CD8-positive, alpha-beta memory T cell (primary cell): Measurements from ENCODE around the gene PTPRQ. TPM values are rescaled to one million over a fixed set of nuclear protein-coding genes. Genes with fewer than 3 reads are reported as not detected.

Experiments
- CTCF ChIA-PET: fragments of 350-600 bp; sonication (Branson Sonifier 250); formaldehyde crosslinking; loops from one replicate; lab custom pipeline; 2021; ENCODE audit warnings: antibody characterized with exemption; lab: Charles Lee
- POLR2A ChIA-PET: fragments of 350-600 bp; sonication (Branson Sonifier 250); formaldehyde crosslinking; loops from one replicate; lab custom pipeline; 2021; ENCODE audit warnings: antibody characterized with exemption; lab: Charles Lee
- DNase-seq, 5 donors: peaks; one replicate each; pipeline versions ENCODE4 v3.0.0 to v3.0.0-alpha.2; 2020 to 2022; ENCODE audit warnings: mixed read lengths in 1 of 5
- H3K27ac ChIP-seq: one replicate; pipeline ENCODE4 v1.7.0; 2013; ENCODE audit warnings: low read depth, mild to moderate bottlenecking, low read length, moderate library complexity
- H3K27me3 ChIP-seq: 2 replicates; pipeline ENCODE4 v1.7.0; 2013; ENCODE audit warnings: low read length, mild to moderate bottlenecking; ENCODE audit not compliant: insufficient read depth, poor library complexity, severe bottlenecking
- H3K36me3 ChIP-seq: 2 replicates; pipeline ENCODE4 v1.7.0; 2013; ENCODE audit warnings: mild to moderate bottlenecking, low read length, moderate library complexity; ENCODE audit not compliant: insufficient read depth
- H3K4me1 ChIP-seq: 2 replicates; pipeline ENCODE4 v1.7.0; 2013; ENCODE audit warnings: mild to moderate bottlenecking, low read length, moderate library complexity; ENCODE audit not compliant: insufficient read depth
- H3K4me3 ChIP-seq: 2 replicates; pipeline ENCODE4 v1.7.0; 2013; ENCODE audit warnings: mild to moderate bottlenecking, low read length
- H3K9me3 ChIP-seq: 2 replicates; pipeline ENCODE4 v1.7.0; 2013; ENCODE audit warnings: mild to moderate bottlenecking, low read length
- H3K27ac Mint-ChIP-seq, 8 donors: one replicate each; pipeline ENCODE4 v1.8.0; 2020 to 2021; ENCODE audit warnings: mixed read lengths in 8 of 8, mild to moderate bottlenecking in 6 of 8, inconsistent platforms in 3 of 8, moderate library complexity in 3 of 8
- H3K27me3 Mint-ChIP-seq, 2 donors: one replicate each; pipeline ENCODE4 v1.8.0; 2020 to 2021; ENCODE audit warnings: mixed read lengths in 2 of 2, mild to moderate bottlenecking in 1 of 2, moderate library complexity in 1 of 2
- H3K36me3 Mint-ChIP-seq, 3 donors: one replicate each; pipeline ENCODE4 v1.8.0; 2020 to 2021; ENCODE audit warnings: mixed read lengths in 3 of 3, inconsistent platforms in 1 of 3, mild to moderate bottlenecking in 1 of 3
- H3K4me1 Mint-ChIP-seq, 3 donors: one replicate each; pipeline ENCODE4 v1.8.0; 2020 to 2021; ENCODE audit warnings: mixed read lengths in 3 of 3, inconsistent platforms in 1 of 3, mild to moderate bottlenecking in 1 of 3
- H3K4me3 Mint-ChIP-seq, 7 donors: one replicate each; pipeline ENCODE4 v1.8.0; 2020 to 2021; ENCODE audit warnings: mixed read lengths in 7 of 7, mild to moderate bottlenecking in 6 of 7, moderate library complexity in 4 of 7, inconsistent platforms in 2 of 7
- H3K9me3 Mint-ChIP-seq, 5 donors: one replicate each; pipeline ENCODE4 v1.8.0; 2020 to 2022; ENCODE audit warnings: mixed read lengths in 5 of 5, mild to moderate bottlenecking in 3 of 5, moderate library complexity in 2 of 5, inconsistent platforms in 1 of 5
- polyA plus RNA-seq: library from polyadenylated mRNA; unstranded; fragments of 300-500 nt; fragmentation: Illumina TruSeq; gene quantifications from one replicate; pipeline ENCODE4 v1.2.3, GENCODE V29; 2021
- total RNA-seq, 2 experiments: library from RNA; stranded (reverse); gene quantifications; one replicate each; pipeline ENCODE4 v1.2.3, GENCODE V29; 2021

The PTPRQ gene, protein sequence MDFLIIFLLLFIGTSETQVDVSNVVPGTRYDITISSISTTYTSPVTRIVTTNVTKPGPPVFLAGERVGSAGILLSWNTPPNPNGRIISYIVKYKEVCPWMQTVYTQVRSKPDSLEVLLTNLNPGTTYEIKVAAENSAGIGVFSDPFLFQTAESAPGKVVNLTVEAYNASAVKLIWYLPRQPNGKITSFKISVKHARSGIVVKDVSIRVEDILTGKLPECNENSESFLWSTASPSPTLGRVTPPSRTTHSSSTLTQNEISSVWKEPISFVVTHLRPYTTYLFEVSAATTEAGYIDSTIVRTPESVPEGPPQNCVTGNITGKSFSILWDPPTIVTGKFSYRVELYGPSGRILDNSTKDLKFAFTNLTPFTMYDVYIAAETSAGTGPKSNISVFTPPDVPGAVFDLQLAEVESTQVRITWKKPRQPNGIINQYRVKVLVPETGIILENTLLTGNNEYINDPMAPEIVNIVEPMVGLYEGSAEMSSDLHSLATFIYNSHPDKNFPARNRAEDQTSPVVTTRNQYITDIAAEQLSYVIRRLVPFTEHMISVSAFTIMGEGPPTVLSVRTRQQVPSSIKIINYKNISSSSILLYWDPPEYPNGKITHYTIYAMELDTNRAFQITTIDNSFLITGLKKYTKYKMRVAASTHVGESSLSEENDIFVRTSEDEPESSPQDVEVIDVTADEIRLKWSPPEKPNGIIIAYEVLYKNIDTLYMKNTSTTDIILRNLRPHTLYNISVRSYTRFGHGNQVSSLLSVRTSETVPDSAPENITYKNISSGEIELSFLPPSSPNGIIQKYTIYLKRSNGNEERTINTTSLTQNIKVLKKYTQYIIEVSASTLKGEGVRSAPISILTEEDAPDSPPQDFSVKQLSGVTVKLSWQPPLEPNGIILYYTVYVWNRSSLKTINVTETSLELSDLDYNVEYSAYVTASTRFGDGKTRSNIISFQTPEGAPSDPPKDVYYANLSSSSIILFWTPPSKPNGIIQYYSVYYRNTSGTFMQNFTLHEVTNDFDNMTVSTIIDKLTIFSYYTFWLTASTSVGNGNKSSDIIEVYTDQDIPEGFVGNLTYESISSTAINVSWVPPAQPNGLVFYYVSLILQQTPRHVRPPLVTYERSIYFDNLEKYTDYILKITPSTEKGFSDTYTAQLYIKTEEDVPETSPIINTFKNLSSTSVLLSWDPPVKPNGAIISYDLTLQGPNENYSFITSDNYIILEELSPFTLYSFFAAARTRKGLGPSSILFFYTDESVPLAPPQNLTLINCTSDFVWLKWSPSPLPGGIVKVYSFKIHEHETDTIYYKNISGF (N-terminal part only)
- not detected for total RNA-seq
- polyA plus RNA-seq: not detected

DNA sequence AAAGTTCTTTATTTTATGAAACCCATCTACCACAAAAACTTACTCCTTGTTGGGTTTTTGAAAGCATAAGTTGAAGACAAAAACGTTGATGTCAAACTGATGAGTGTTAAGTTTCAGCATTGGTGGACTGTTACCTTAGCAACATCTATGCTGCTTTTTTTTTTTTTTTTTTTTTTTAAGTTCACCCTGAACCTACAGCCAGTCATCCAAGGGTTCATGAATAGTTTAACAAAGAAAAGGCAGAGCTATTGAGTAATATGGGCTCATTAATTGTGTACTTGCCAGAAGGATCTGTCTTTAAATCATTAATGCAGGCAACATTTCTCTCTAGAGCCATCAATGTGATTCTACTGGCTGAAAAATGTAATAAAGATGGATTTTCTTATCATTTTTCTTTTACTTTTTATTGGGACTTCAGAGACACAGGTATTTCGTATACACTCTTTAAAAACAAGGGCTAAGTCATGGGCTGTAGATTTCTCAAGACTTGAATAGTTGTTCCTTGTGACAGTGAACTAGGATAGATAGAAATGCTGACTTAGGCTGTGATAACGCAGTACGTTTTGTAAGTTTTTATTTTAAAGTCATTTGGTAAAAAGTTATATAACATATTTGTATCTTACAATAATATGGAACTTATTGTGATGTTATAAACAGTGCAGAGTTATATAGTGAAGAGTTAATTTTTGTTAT is at the start of gene PTPRQ:
Gene PTPRQ (plus strand): TSS at position 262 of the 693 bp plus-strand sequence. CDS start 111 bp downstream, at position 373.
- DNase-seq: no peak
- Mint-ChIP-seq H3K4me3 (no peak within 1 kb of the TSS), H3K36me3 (no peaks in the 10 kb centered on the region), H3K4me1 (no peaks in the 10 kb centered on the region), H3K27me3 (no peaks in the 10 kb centered on the region), H3K9me3 (peaks cover 0 to 20% (median 4%) of the 10 kb centered on the region in 5 donors), H3K27ac (no peak within 1 kb of the TSS)
- no peaks in the 10 kb centered on the region for H3K9me3 ChIP-seq
- H3K36me3 ChIP-seq: no peaks in the 10 kb centered on the region
- no peak within 1 kb of the TSS for H3K27ac ChIP-seq
- no peaks in the 10 kb centered on the region for H3K4me1 ChIP-seq
- ChIA-PET POLR2A (no interaction called here), CTCF (no interaction called here)
- no peaks in the 10 kb centered on the region for H3K27me3 ChIP-seq
- no peak within 1 kb of the TSS for H3K4me3 ChIP-seq

DNA sequence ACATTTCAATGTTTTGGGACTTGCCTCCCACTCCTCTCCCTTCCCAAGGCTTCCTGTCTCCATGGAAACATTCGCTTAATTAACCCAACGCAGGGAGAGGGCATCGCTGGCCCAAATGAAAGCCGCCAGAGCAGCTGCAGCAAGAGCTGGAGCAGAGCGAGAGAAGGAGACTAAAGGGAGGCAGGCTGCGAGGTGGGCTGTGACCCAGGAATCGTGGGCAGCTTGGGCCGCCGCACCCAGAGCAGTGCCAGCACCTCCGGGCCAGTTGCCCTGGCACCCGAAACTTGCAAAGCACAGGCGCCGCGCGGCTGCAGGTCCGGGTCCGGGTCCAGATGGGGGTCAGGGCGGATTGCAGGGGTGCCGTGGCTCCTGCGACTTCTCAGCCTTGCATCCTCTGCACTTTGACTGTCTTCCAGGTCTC is 43.5 kb upstream of the PTPRQ start:
- ChIA-PET CTCF (no interaction called here), POLR2A (no interaction called here)
- peaks cover 2 to 8% (median 4%) of the 10 kb centered on the region in 5 donors for H3K9me3 Mint-ChIP-seq
- no peaks in the 10 kb centered on the region for H3K36me3 ChIP-seq
- no peak overlapping the region for H3K4me3 Mint-ChIP-seq
- no peaks in the 10 kb centered on the region for H3K27me3 ChIP-seq
- no peak overlapping the region for H3K4me3 ChIP-seq
- H3K4me1 ChIP-seq: no peaks in the 10 kb centered on the region
- no peak for DNase-seq
- no peaks in the 10 kb centered on the region for H3K27me3 Mint-ChIP-seq
- no peak overlapping the region for H3K27ac Mint-ChIP-seq
- H3K36me3 Mint-ChIP-seq: no peaks in the 10 kb centered on the region
- H3K27ac ChIP-seq: no peak overlapping the region
- H3K4me1 Mint-ChIP-seq: no peaks in the 10 kb centered on the region
- H3K9me3 ChIP-seq: no peaks in the 10 kb centered on the region

DNA sequence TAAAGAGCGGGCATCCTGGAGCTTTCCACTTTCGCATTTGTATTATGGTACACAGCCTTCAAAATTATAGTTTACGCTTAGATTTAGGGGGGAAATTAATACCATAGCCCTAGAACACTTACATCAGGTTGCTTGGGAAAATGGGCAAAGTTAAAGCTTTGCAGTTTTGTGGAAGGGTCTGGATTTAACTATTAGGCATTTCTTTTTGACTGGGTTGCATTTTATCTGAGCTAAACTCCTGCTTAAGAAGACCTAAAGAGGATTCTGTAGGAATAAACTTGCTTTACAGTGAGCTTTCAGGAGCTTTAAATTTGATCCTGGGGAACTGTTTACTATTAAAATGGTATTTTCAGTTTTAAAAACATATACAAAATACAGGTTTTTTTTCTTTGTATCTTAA is 42.8 kb upstream of the PTPRQ start:
- no peaks in the 10 kb centered on the region for H3K36me3 Mint-ChIP-seq
- H3K4me1 Mint-ChIP-seq: no peaks in the 10 kb centered on the region
- Histone ChIP-seq H3K27ac (no peak overlapping the region), H3K27me3 (no peaks in the 10 kb centered on the region), H3K9me3 (no peaks in the 10 kb centered on the region), H3K4me3 (no peak overlapping the region), H3K4me1 (no peaks in the 10 kb centered on the region), H3K36me3 (no peaks in the 10 kb centered on the region)
- no peak overlapping the region for H3K27ac Mint-ChIP-seq
- peaks cover 2 to 7% (median 4%) of the 10 kb centered on the region in 5 donors for H3K9me3 Mint-ChIP-seq
- DNase-seq: no peak
- CTCF ChIA-PET: no interaction called here
- no peaks in the 10 kb centered on the region for H3K27me3 Mint-ChIP-seq
- POLR2A ChIA-PET: no interaction called here
- no peak overlapping the region for H3K4me3 Mint-ChIP-seq

DNA sequence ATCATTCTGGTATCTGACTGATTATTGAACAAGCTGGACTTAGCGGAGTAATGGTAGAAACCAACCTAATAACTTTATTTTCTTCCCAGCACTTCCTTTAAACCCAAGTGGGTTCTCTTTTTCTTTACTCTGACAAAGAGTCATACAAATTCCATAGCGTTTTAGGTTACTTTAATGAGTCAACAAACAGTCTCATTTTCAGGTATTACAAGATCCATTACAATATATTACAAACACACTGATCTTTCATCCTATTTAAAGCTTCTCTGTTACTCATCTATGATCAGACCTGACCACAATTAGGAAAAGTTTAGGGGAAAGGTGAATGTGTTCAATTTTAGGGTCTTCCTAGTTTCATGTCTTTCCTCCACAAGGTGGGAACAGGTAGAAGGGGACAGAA is 39.4 kb upstream of the PTPRQ start:
- Mint-ChIP-seq H3K4me1 (no peaks in the 10 kb centered on the region), H3K36me3 (no peaks in the 10 kb centered on the region), H3K27ac (no peak overlapping the region), H3K4me3 (no peak overlapping the region), H3K9me3 (peaks cover 0 to 6% (median under 1%) of the 10 kb centered on the region in 5 donors), H3K27me3 (no peaks in the 10 kb centered on the region)
- Histone ChIP-seq H3K27ac (no peak overlapping the region), H3K4me1 (no peaks in the 10 kb centered on the region), H3K9me3 (no peaks in the 10 kb centered on the region), H3K36me3 (no peaks in the 10 kb centered on the region), H3K4me3 (no peak overlapping the region), H3K27me3 (no peaks in the 10 kb centered on the region)
- DNase-seq: no peak
- CTCF ChIA-PET: no interaction called here
- POLR2A ChIA-PET: no interaction called here

DNA sequence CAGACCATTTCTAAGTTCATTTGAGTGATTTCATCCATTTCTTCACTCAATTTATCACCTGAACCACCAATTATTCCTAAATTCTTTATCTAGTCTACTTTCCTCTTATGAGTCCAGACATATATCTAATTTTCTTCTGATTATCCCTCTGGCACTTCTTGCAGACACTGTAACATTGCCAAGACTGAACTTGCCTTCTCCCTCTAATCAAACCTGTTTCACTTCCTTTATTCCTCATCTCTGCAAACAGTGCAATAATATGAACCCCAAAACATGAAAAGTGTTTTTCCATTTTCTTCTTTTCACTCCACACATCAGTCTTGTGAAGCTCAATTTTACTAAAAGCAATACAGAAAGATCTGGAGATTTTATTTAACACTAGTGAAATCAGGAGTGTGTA is 37.8 kb upstream of the PTPRQ start:
- POLR2A ChIA-PET: no interaction called here
- no peak overlapping the region for H3K27ac ChIP-seq

DNA sequence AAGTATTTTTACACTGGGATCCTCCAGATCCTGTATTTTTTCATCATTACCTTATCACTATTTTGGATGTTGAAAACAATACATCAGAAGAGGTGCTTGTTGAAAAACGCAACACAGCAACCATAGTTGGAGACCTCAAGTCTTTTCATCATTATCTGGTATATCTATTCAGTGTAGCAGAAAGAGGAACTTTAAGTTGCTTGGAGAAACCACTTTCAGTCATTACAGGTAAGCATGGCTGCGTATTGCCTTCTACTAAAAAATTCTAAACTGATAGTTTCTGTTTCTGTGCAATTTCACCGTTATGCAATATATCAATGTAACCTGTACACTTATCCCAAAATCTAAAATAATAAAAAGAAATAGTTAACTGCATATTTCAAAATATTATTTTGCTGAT is 32.2 kb upstream of the PTPRQ start:
- POLR2A ChIA-PET: no interaction called here

More for the DNA sequence above, 37.8 kb upstream of the PTPRQ start:
- Mint-ChIP-seq H3K4me3 (no peak overlapping the region), H3K4me1 (no peaks in the 10 kb centered on the region), H3K27ac (no peak overlapping the region), H3K27me3 (no peaks in the 10 kb centered on the region), H3K9me3 (peaks cover 0 to 4% (median 0%) of the 10 kb centered on the region in 5 donors), H3K36me3 (no peaks in the 10 kb centered on the region)
- Histone ChIP-seq H3K36me3 (no peaks in the 10 kb centered on the region), H3K27me3 (no peaks in the 10 kb centered on the region), H3K9me3 (no peaks in the 10 kb centered on the region), H3K4me3 (no peak overlapping the region), H3K4me1 (no peaks in the 10 kb centered on the region)
- CTCF ChIA-PET: no interaction called here
- no peak for DNase-seq

DNA sequence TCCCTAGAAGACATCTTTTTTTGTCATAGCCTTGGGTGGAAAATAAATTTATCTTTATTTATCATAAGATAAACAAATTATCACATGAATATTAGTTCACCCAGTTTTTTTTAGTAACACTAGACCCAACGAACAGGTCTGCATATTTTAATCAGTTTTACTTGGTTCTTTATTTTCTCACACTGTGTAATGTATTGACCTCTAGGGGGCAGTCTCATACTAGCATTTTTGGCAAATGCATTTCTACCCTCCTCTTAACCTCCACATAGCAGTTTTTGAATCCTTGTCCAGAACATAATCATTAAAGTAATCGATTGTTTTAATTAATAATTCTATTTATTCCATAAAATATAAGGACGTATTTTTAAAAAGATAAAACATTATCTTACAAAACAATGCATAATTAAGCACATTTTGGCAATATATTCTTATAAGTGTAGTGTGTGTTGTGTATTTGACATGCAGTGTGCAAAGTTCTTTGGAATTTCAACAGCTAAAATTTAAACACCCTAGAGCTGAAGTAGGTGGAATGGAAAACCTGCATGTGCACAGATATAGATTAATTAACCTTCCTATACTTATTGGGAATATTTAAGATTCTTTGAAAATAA is 31.6 kb upstream of the PTPRQ start:
- H3K36me3 Mint-ChIP-seq: no peaks in the 10 kb centered on the region
- peaks cover 0 to 4% (median 0%) of the 10 kb centered on the region in 5 donors for H3K9me3 Mint-ChIP-seq
- H3K4me1 ChIP-seq: no peaks in the 10 kb centered on the region
- no peaks in the 10 kb centered on the region for H3K27me3 Mint-ChIP-seq
- no peaks in the 10 kb centered on the region for H3K4me1 Mint-ChIP-seq
- H3K4me3 Mint-ChIP-seq: no peak overlapping the region
- H3K27ac Mint-ChIP-seq: no peak overlapping the region
- no peak overlapping the region for H3K4me3 ChIP-seq
- no peaks in the 10 kb centered on the region for H3K9me3 ChIP-seq
- CTCF ChIA-PET: no interaction called here
- H3K27ac ChIP-seq: no peak overlapping the region
- DNase-seq: no peak
- POLR2A ChIA-PET: no interaction called here
- no peaks in the 10 kb centered on the region for H3K27me3 ChIP-seq
- H3K36me3 ChIP-seq: no peaks in the 10 kb centered on the region

More for the DNA sequence above, 32.2 kb upstream of the PTPRQ start:
- Mint-ChIP-seq H3K4me1 (no peaks in the 10 kb centered on the region), H3K9me3 (peaks cover 0 to 4% (median 0%) of the 10 kb centered on the region in 5 donors), H3K36me3 (no peaks in the 10 kb centered on the region), H3K4me3 (no peak overlapping the region), H3K27me3 (no peaks in the 10 kb centered on the region), H3K27ac (no peak overlapping the region)
- CTCF ChIA-PET: no interaction called here
- DNase-seq: no peak
- Histone ChIP-seq H3K27me3 (no peaks in the 10 kb centered on the region), H3K4me3 (no peak overlapping the region), H3K27ac (no peak overlapping the region), H3K4me1 (no peaks in the 10 kb centered on the region), H3K36me3 (no peaks in the 10 kb centered on the region), H3K9me3 (no peaks in the 10 kb centered on the region)
